KMS-11 (cell line): ENCODE results near the gene CXCR4.

Experiments used
- H2AFZ ChIP-seq: fragments of 200-600 bp; sonication (generic); 2 replicates; pipeline ENCODE4 v1.6.1; 2016; ENCODE audit warnings: antibody characterized with exemption, mixed run types, low read depth
- H3K27ac ChIP-seq: fragments of 200-600 bp; sonication (generic); 2 replicates; pipeline ENCODE4 v1.6.1; 2016; ENCODE audit warnings: mild to moderate bottlenecking, mixed run types
- H3K27me3 ChIP-seq: fragments of 200-600 bp; sonication (generic); 2 replicates; pipeline ENCODE4 v1.6.1; 2017; ENCODE audit warnings: mild to moderate bottlenecking, low read depth, mixed run types, moderate library complexity; ENCODE audit not compliant: insufficient read depth
- H3K36me3 ChIP-seq: fragments of 200-600 bp; sonication (generic); 2 replicates; pipeline ENCODE4 v1.6.1; 2017; ENCODE audit warnings: mild to moderate bottlenecking, mixed run types; ENCODE audit not compliant: insufficient read depth
- H3K4me1 ChIP-seq: fragments of 200-600 bp; sonication (generic); 2 replicates; pipeline ENCODE4 v1.6.1; 2016; ENCODE audit warnings: mild to moderate bottlenecking, low read depth, mixed run types; ENCODE audit not compliant: poor library complexity, severe bottlenecking
- H3K4me2 ChIP-seq: fragments of 200-600 bp; sonication (generic); 2 replicates; pipeline ENCODE4 v1.7.0; 2016; ENCODE audit warnings: mild to moderate bottlenecking, mixed run types
- H3K4me3 ChIP-seq: fragments of 200-600 bp; sonication (generic); IDR thresholded peaks from 2 replicates; pipeline ENCODE4 v1.6.1; 2017; ENCODE audit warnings: low read depth, low read length, mixed read lengths; ENCODE audit not compliant: insufficient read depth
- H3K79me2 ChIP-seq: fragments of 200-600 bp; sonication (generic); 2 replicates; pipeline ENCODE4 v1.6.1; 2016; ENCODE audit warnings: low read depth, mixed run types; ENCODE audit not compliant: insufficient read depth
- H3K9ac ChIP-seq: fragments of 200-600 bp; sonication (generic); 2 replicates; pipeline ENCODE4 v1.6.1; 2016; ENCODE audit warnings: mild to moderate bottlenecking, mixed run types
- H4K20me1 ChIP-seq: fragments of 200-600 bp; sonication (generic); 2 replicates; pipeline ENCODE4 v1.6.1; 2016; ENCODE audit warnings: mild to moderate bottlenecking, mixed run types; ENCODE audit not compliant: insufficient read depth
- CTCF ChIP-seq: fragments of 200-600 bp; sonication (generic); conservative IDR thresholded peaks from 2 replicates; pipeline ENCODE4 v1.6.1; 2017; ENCODE audit warnings: low read depth, mild to moderate bottlenecking, antibody characterized with exemption, low read length, moderate library complexity, mixed read lengths

CXCR4 gene

DNA sequence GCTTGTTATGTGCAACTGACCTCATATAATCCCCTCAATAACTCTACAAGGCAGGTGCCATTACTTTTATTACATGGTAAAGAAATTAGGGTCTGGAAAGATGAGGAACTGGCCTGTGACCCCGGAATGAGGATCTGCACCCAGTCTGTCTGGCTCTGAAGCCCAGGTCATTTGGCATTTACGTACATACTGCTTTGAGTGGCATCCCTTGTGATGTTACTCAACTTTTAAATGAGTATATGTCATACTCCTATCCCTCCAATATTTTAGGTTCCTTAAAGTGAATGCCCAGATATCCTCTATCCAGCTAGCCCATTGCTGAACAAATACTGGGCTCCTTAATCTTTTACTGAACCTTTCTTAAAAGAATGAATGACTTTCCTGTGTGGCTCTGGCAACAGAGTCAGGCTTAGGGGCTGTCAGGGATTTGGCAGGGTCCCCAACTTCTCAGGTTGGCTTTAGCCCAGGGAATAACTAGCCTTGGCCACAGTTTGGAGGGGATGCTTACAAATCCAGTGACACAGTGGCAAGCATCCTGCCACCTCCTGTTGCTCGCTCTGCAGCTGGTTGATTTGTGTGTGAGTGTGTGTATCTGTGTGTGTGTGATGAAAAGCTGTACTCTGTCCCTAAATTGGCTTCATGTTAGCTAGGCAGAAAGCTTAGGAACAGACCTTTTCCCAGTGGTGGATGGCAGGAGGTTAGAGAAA, 3.4 kb upstream of the CXCR4 start:
- peaks cover 16% of the 10 kb centered on the region for H3K27me3 ChIP-seq
- no peak overlapping the region for H3K27ac ChIP-seq
- H3K4me2 ChIP-seq: no peak overlapping the region
- H4K20me1 ChIP-seq: no peaks in the 10 kb centered on the region
- H2AFZ ChIP-seq: no peak overlapping the region
- H3K4me3 ChIP-seq: no peak overlapping the region
- no peaks in the 10 kb centered on the region for H3K79me2 ChIP-seq
- no peak for TF ChIP-seq CTCF
- H3K36me3 ChIP-seq: no peaks in the 10 kb centered on the region
- H3K9ac ChIP-seq: no peak overlapping the region
- peaks cover 8% of the 10 kb centered on the region for H3K4me1 ChIP-seq

- Histone ChIP-seq H3K79me2 (peaks cover 10% of the 10 kb centered on the region), H4K20me1 (no peaks in the 10 kb centered on the region), H3K4me2 (peak overlapping the region; percentile 86), H2AFZ (peak overlapping the region; percentile 58; the same call in 1 of the 2 replicates), H3K9ac (no peak overlapping the region; the same call in 1 of the 2 replicates), H3K27ac (no peak overlapping the region), H3K27me3 (peaks cover 16% of the 10 kb centered on the region), H3K4me1 (peaks cover 17% of the 10 kb centered on the region), H3K36me3 (peaks cover 2% of the 10 kb centered on the region; the same call in 1 of the 2 replicates), H3K4me3 (no peak overlapping the region)
- no peak for TF ChIP-seq CTCF
Measured at GRCh38 chr2:136119717-136120675, 2.0 kb upstream of the CXCR4 start.

- Histone ChIP-seq H4K20me1 (no peaks in the 10 kb centered on the region), H3K27ac (no peak overlapping the region), H2AFZ (peak overlapping the region; percentile 58), H3K79me2 (peaks cover 17% of the 10 kb centered on the region), H3K4me2 (peak overlapping the region; percentile 86), H3K36me3 (peaks cover 6% of the 10 kb centered on the region; the same call in 1 of the 2 replicates), H3K9ac (no peak overlapping the region; the same call in 1 of the 2 replicates), H3K4me1 (peaks cover 27% of the 10 kb centered on the region), H3K27me3 (peaks cover 16% of the 10 kb centered on the region), H3K4me3 (no peak overlapping the region)
- TF ChIP-seq CTCF: no peak; the same call in 1 of the 2 replicates
Measured at GRCh38 chr2:136118819-136119716, 1.1 kb upstream of the CXCR4 start.

DNA sequence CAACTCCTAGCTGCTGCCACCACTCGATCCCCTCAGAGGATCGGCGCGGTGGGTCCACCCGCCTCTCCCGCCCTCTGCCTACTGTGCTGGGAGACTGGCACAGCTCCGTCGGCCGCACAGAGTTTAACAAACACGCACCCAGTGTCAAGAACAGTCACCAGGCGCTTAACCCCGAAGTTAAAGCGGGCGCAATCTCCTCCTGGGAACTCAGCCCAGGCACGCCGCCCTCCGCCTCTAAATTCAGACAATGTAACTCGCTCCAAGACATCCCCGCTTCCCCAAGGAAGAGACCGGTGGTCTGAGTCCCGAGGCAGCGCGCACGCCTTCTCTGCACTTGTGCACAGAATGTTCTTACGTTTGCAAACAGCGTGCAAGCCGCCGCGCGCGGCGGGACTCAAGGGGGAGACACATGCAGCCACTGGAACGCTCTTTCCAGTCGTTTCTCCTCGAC, 533 bp downstream of the CXCR4 start:
- Histone ChIP-seq H3K27me3 (peaks cover 16% of the 10 kb centered on the region), H3K9ac (peak overlapping the region; percentile 69; the same call in 1 of the 2 replicates), H3K36me3 (peaks cover 9% of the 10 kb centered on the region; the same call in 1 of the 2 replicates), H3K4me2 (no peak overlapping the region), H3K79me2 (peaks cover 17% of the 10 kb centered on the region), H3K27ac (peak overlapping the region; percentile 66), H4K20me1 (no peaks in the 10 kb centered on the region), H3K4me1 (peaks cover 43% of the 10 kb centered on the region), H3K4me3 (peak overlapping the region; percentile 15), H2AFZ (no peak overlapping the region)
- TF ChIP-seq CTCF: no peak
